ENCODE measurements around the gene CDK7.

GRCh38 chr5:69315972-69316371 lies 81.3 kb downstream of the CDK7 start:
- TF ChIP-seq CTCF (IDR thresholded peaks at IDR 0.05) (no peak), EP300 (IDR thresholded peaks at IDR 0.05) (no peak), POLR2A (IDR thresholded peaks at IDR 0.05) (no peak)
